Ammon's horn (tissue), 1 donor: ENCODE measurements around the gene TRAPPC3.
"Not testable (repeated sequence)": the region's sequence is repeated elsewhere in the genome, so short reads cannot be mapped to it uniquely, and the experiment has no call there.

Source experiments
- DNase-seq: peaks from one replicate; pipeline ENCODE4 v3.0.0-alpha.2; 2016; ENCODE audit warnings: low spot score

The TRAPPC3 gene

GRCh38 chr1:36149237-36149972, at the start of gene TRAPPC3:
Gene TRAPPC3, minus strand, starts transcription at chr1:36149486. Its CDS starts 108 bp downstream, at chr1:36149378.
- DNase-seq = peak; percentile 100

DNA sequence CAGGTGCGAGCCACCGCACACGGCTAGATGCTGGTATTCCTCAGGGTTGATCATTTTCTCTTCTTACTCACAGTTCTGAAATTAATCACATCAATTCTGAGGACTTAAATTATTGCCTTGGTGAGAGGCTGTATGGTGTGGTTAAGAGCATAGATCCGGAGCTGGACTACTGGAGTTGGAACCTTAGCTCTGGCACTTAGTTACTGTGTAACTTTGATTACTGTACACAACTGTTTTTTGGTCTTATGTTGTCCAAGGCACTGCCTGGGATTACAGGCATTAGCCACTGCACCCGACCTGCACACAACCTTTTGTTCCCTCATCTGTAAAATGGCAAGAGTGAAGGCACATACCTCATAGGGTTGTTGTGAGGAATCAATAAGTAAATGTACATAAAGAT, 49.4 kb upstream of the TRAPPC3 start:
- DNase-seq = no peak

- DNase-seq = not testable (repeated sequence)
Measured at GRCh38 chr1:36196805-36197204, 47.5 kb upstream of the TRAPPC3 start.

- peak; percentile 97 for DNase-seq
Measured at GRCh38 chr1:36187800-36188593, 38.7 kb upstream of the TRAPPC3 start.

GRCh38 chr1:36183309-36183856, 34.1 kb upstream of the TRAPPC3 start:
- no peak for DNase-seq

DNA sequence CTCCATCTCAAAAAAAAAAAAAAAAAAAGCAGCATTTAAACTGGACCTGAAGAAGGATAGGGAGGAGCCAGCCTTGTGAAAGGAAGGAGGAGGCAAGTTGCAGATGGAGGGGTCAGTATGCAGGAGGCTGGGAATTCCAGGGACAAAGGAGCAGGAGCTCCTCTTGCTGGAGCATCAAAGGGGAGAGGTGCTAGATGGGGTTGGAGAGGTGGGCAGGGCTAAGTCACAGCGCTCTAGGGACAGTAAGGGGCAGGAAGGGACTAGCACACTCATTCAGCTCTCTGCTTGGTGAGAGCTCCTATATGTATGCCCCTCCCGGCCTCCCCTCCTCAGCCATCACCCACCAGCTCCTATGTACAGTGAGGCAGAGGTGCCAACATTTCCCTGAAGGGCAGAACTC, 33.4 kb upstream of the TRAPPC3 start:
- DNase-seq = no peak

DNA sequence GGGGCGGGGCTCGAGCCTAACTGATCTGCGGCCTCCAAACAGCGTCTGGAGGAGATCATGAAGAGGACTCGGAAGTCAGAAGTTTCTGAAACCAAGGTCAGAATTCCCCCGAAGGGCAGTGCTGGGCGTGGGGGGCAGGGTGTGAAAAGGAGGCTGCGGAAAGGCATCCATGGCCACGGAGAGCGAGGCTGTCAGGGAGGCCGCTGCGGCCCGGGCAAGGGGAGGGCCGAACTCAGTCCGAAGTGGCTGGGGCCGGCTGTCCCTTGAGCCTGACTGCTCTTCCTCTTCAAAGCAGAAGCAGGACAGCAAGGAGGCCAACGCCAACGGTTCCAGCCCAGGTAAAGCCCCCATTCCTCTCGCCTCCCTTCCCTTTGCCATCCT, 29.9 kb upstream of the TRAPPC3 start:
- no peak for DNase-seq

DNA sequence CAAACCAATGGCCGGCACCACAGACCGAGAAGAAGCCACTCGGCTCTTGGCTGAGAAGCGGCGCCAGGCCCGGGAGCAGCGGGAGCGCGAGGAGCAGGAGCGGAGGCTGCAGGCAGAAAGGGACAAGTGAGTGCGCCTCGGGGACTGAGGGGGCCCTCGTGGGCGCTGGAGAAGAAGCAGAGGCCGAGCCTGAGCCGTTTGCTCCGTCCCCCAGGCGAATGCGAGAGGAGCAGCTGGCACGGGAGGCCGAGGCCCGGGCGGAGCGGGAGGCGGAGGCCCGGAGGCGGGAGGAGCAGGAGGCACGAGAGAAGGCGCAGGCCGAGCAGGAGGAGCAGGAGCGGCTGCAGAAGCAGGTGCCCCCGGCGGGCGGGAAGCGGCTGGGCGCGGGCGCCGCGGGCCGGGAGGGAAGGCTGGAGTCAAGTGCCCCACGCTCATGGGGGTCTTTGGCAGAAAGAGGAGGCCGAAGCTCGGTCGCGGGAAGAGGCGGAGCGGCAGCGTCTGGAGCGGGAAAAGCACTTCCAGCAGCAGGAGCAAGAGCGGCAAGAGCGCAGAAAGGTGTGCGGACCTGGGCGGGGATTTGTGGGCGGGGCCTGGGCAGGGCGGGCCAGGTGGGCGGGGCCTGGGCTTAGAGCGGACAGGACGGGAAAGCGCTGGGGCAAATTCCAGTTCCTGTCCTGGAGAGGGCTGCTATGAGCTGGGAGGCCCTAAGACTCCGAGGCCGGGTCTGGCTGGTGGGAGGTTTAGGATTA, 29.4 kb upstream of the TRAPPC3 start:
- DNase-seq = no peak

GRCh38 chr1:36177589-36178431, 28.5 kb upstream of the TRAPPC3 start:
- DNase-seq = no peak

DNA sequence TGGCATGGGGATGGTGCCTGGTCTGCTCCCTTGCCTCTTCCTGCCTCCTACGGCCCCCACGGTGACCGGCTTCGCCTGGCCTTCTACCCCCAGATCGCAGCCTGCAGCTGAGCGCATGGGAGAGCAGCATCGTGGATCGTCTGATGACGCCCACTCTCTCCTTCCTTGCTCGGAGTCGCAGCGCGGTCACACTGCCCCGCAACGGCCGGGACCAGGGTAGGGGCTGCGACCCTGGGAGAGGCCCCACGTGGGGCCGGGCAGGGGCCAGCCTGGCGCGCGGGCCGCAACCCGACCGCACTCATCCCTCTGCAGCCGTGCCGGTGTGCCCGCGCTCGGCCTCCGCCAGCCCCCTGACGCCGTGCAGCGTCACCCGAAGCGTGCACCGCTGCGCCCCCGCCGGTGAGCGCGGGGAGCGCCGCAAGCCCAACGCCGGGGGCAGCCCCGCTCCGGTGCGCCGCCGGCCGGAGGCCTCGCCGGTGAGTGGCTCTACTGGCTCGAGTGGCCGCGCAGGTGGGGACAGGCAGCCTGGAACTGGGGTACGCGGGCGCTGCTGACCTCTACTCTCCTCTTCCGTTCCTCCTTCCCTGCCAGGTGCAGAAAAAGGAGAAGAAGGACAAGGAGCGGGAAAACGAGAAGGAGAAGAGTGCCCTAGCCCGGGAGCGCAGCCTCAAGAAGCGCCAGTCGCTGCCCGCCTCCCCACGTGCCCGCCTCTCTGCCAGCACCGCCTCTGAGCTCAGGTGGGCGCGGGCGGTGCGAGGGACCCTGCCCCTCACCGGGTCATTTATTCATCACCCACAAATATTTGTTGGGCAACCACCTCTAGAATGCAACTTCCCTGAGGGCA, 27.0 kb upstream of the TRAPPC3 start:
- DNase-seq = no peak

GRCh38 chr1:36175137-36176095, 26.1 kb upstream of the TRAPPC3 start:
- no peak for DNase-seq

GRCh38 chr1:36174713-36175112, 25.4 kb upstream of the TRAPPC3 start:
- DNase-seq = no peak

- DNase-seq = no peak
Measured at GRCh38 chr1:36172983-36173382, 23.7 kb upstream of the TRAPPC3 start.

GRCh38 chr1:36172017-36172747, 22.9 kb upstream of the TRAPPC3 start:
- no peak for DNase-seq

DNA sequence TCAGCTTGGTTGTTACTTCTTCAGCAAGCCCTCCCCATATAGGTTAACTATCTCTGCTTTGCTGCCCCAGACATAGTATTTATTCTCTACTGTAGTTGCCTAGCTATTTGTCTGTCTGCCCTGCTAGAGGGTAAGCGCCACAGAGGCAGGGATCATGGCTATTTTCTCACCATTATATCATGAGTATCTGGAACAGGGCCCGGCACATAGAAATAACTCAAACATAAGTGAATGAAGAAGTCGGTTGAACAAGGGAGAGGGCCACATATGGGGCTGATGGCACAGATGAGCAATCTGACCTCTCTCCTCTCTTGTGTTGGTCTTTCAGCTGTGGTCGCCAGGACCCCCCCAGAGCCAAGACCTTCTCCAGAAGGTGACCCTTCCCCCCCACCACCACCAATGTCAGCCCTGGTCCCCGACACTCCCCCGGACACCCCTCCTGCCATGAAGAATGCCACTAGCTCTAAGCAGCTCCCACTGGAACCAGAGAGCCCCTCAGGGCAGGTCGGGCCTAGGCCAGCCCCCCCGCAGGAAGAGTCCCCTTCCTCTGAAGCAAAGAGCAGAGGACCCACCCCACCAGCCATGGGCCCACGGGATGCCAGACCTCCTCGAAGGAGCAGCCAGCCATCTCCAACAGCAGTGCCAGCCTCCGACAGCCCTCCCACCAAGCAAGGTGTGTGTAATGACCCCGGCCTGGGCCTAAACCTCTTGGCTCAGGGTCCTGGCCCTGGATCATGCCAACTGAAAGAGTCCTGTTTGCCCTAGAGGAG, 21.5 kb upstream of the TRAPPC3 start:
- DNase-seq = no peak

- DNase-seq = no peak
Measured at GRCh38 chr1:36168514-36168913, 19.2 kb upstream of the TRAPPC3 start.

- no peak for DNase-seq
Measured at GRCh38 chr1:36166938-36167905, 17.9 kb upstream of the TRAPPC3 start.
